HEK293 (cell line): ENCODE results near the gene CCL7.

Experiments used
- CTCF ChIA-PET: fragments of 350-600 bp; formaldehyde crosslinking; extraction: SDS; loops from one replicate; lab custom pipeline; 2021; ENCODE audit warnings: antibody characterized with exemption; lab: Yijun Ruan, JAX
- POLR2A ChIA-PET: fragments of 300-600 bp; formaldehyde crosslinking; extraction: SDS; loops from one replicate; lab custom pipeline; 2020; ENCODE audit warnings: antibody characterized with exemption, inconsistent platforms; lab: Yijun Ruan, JAX
- H3K27ac ChIP-seq: fragments of 200-500 bp; sonication (Bioruptor generic); 2 replicates; pipeline ENCODE4 v1.5.1; 2014; ENCODE audit warnings: low read depth, low read length, control low read depth, inconsistent platforms; ENCODE audit errors: extremely low read depth
- H3K36me3 ChIP-seq, 2 experiments: fragments of 200-500 bp in 1 of 2; sonication (Bioruptor generic) in 1 of 2; 1 replicate in 1 of 2; 2 replicates in 1 of 2; pipeline ENCODE4 v1.5.1; 2014 to 2017; ENCODE audit warnings: inconsistent platforms in 2 of 2, low read length in 2 of 2; ENCODE audit not compliant: control insufficient read depth in 2 of 2, insufficient read depth in 1 of 2
- H3K4me1 ChIP-seq: fragments of 200-500 bp; sonication (Bioruptor generic); 2 replicates; pipeline ENCODE4 v1.5.1; 2014; ENCODE audit warnings: mild to moderate bottlenecking, low read length, inconsistent platforms; ENCODE audit not compliant: control insufficient read depth, insufficient read depth
- H3K4me3 ChIP-seq: 2 replicates; pipeline ENCODE4 v1.5.1; 2011; ENCODE audit warnings: low read depth, mild to moderate bottlenecking, control low read depth, low read length, moderate library complexity
- H3K9me3 ChIP-seq: fragments of 200-500 bp; sonication (Bioruptor generic); 2 replicates; pipeline ENCODE4 v1.5.1; 2014; ENCODE audit warnings: low read depth, low read length, inconsistent platforms; ENCODE audit not compliant: control insufficient read depth, insufficient read depth
- FEZF1 ChIP-seq: fragments of 450-650 bp; formaldehyde crosslinking; IDR thresholded peaks from 2 replicates; pipeline ENCODE4 v1.5.1; 2016; ENCODE audit warnings: missing biosample characterization, missing genetic modification characterization
- GLIS1 ChIP-seq: fragments of 450-650 bp; formaldehyde crosslinking; IDR thresholded peaks from 2 replicates; pipeline ENCODE4 v1.5.1; 2016; ENCODE audit warnings: missing biosample characterization, missing genetic modification characterization
- KLF16 ChIP-seq: fragments of 450-650 bp; formaldehyde crosslinking; IDR thresholded peaks from 2 replicates; pipeline ENCODE4 v1.5.1; 2017; ENCODE audit warnings: missing biosample characterization, missing genetic modification characterization
- KLF17 ChIP-seq: fragments of 450-650 bp; formaldehyde crosslinking; IDR thresholded peaks from 2 replicates; pipeline ENCODE4 v1.5.1; 2016; ENCODE audit warnings: missing biosample characterization, missing genetic modification characterization
- REST ChIP-seq: fragments of 450-650 bp; formaldehyde crosslinking; IDR thresholded peaks from 2 replicates; pipeline ENCODE4 v1.5.1; 2016; ENCODE audit warnings: missing biosample characterization, missing genetic modification characterization
- SCRT1 ChIP-seq: fragments of 450-650 bp; formaldehyde crosslinking; IDR thresholded peaks from 2 replicates; pipeline ENCODE4 v1.5.1; 2016; ENCODE audit warnings: missing biosample characterization, missing genetic modification characterization, borderline replicate concordance
- TCF7L2 ChIP-seq: IDR thresholded peaks from 2 replicates; pipeline ENCODE4 v1.6.1; 2011; ENCODE audit warnings: low read depth, mild to moderate bottlenecking, inconsistent platforms, low read length, moderate library complexity, borderline replicate concordance
- YY2 ChIP-seq: fragments of 450-650 bp; formaldehyde crosslinking; IDR thresholded peaks from 2 replicates; pipeline ENCODE4 v1.5.1; 2016; ENCODE audit warnings: missing biosample characterization, missing genetic modification characterization
- ZBTB20 ChIP-seq: fragments of 450-650 bp; formaldehyde crosslinking; IDR thresholded peaks from 2 replicates; pipeline ENCODE4 v1.5.1; 2016; ENCODE audit warnings: missing biosample characterization, missing genetic modification characterization
- ZBTB7A ChIP-seq: fragments of 450-650 bp; formaldehyde crosslinking; IDR thresholded peaks from 2 replicates; pipeline ENCODE4 v1.5.1; 2016; ENCODE audit warnings: low read depth, missing biosample characterization, missing genetic modification characterization
- ZFP41 ChIP-seq: fragments of 450-650 bp; formaldehyde crosslinking; IDR thresholded peaks from 2 replicates; pipeline ENCODE4 v1.5.1; 2016; ENCODE audit warnings: missing biosample characterization, missing genetic modification characterization, borderline replicate concordance
- ZNF10 ChIP-seq: fragments of 450-650 bp; formaldehyde crosslinking; IDR thresholded peaks from 2 replicates; pipeline ENCODE4 v1.5.1; 2017; ENCODE audit warnings: missing biosample characterization, missing genetic modification characterization
- ZNF138 ChIP-seq: fragments of 450-650 bp; formaldehyde crosslinking; IDR thresholded peaks from 2 replicates; pipeline ENCODE4 v1.5.1; 2016; ENCODE audit warnings: missing biosample characterization, missing genetic modification characterization, borderline replicate concordance
- ZNF146 ChIP-seq: fragments of 450-650 bp; formaldehyde crosslinking; IDR thresholded peaks from 2 replicates; pipeline ENCODE4 v1.5.1; 2016; ENCODE audit warnings: missing biosample characterization, missing genetic modification characterization
- ZNF239 ChIP-seq: fragments of 450-650 bp; formaldehyde crosslinking; IDR thresholded peaks from 2 replicates; pipeline ENCODE4 v1.5.1; 2016; ENCODE audit warnings: missing biosample characterization, missing genetic modification characterization
- ZNF266 ChIP-seq: fragments of 450-650 bp; formaldehyde crosslinking; IDR thresholded peaks from 2 replicates; pipeline ENCODE4 v1.5.1; 2016; ENCODE audit warnings: missing biosample characterization, missing genetic modification characterization, low read depth
- ZNF274 ChIP-seq, 2 experiments: fragments of 200-500 bp in 1 of 2; fragments of 450-650 bp in 1 of 2; sonication (Bioruptor generic) in 1 of 2; formaldehyde crosslinking in 1 of 2; IDR thresholded peaks; 2 replicates each; pipeline versions ENCODE4 v1.5.1 to v1.6.1; 2014 to 2016; ENCODE audit warnings: borderline replicate concordance in 1 of 2, inconsistent platforms in 1 of 2, low read length in 1 of 2, missing biosample characterization in 1 of 2, missing genetic modification characterization in 1 of 2
- ZNF324 ChIP-seq: fragments of 450-650 bp; formaldehyde crosslinking; IDR thresholded peaks from 2 replicates; pipeline ENCODE4 v1.5.1; 2016; ENCODE audit warnings: missing biosample characterization, missing genetic modification characterization
- ZNF335 ChIP-seq: fragments of 450-650 bp; formaldehyde crosslinking; conservative IDR thresholded peaks from 2 replicates; pipeline ENCODE4 v1.5.1; 2016; ENCODE audit warnings: missing biosample characterization, missing genetic modification characterization
- ZNF354C ChIP-seq: fragments of 450-650 bp; formaldehyde crosslinking; IDR thresholded peaks from 2 replicates; pipeline ENCODE4 v1.5.1; 2016; ENCODE audit warnings: missing biosample characterization, missing genetic modification characterization, low read depth, borderline replicate concordance
- ZNF37A ChIP-seq: fragments of 450-650 bp; IDR thresholded peaks from 2 replicates; pipeline ENCODE4 v1.5.1; 2018; ENCODE audit warnings: missing biosample characterization, missing genetic modification characterization
- ZNF394 ChIP-seq: fragments of 450-650 bp; formaldehyde crosslinking; IDR thresholded peaks from 2 replicates; pipeline ENCODE4 v1.5.1; 2016; ENCODE audit warnings: missing biosample characterization, missing genetic modification characterization, mild to moderate bottlenecking, moderate library complexity, borderline replicate concordance
- ZNF404 ChIP-seq: fragments of 450-650 bp; formaldehyde crosslinking; IDR thresholded peaks from 2 replicates; pipeline ENCODE4 v1.5.1; 2017; ENCODE audit warnings: missing biosample characterization, missing genetic modification characterization
- ZNF48 ChIP-seq: fragments of 450-650 bp; formaldehyde crosslinking; IDR thresholded peaks from 2 replicates; pipeline ENCODE4 v1.5.1; 2016; ENCODE audit warnings: missing biosample characterization, missing genetic modification characterization
- ZNF488 ChIP-seq: fragments of 450-650 bp; formaldehyde crosslinking; IDR thresholded peaks from 2 replicates; pipeline ENCODE4 v1.5.1; 2016; ENCODE audit warnings: missing biosample characterization, missing genetic modification characterization
- ZNF558 ChIP-seq: fragments of 450-650 bp; formaldehyde crosslinking; IDR thresholded peaks from 2 replicates; pipeline ENCODE4 v1.5.1; 2016; ENCODE audit warnings: missing biosample characterization, missing genetic modification characterization
- ZNF623 ChIP-seq: fragments of 450-650 bp; formaldehyde crosslinking; IDR thresholded peaks from 2 replicates; pipeline ENCODE4 v1.5.1; 2016; ENCODE audit warnings: missing biosample characterization, missing genetic modification characterization
- ZNF664 ChIP-seq: fragments of 450-650 bp; formaldehyde crosslinking; IDR thresholded peaks from 2 replicates; pipeline ENCODE4 v1.5.1; 2016; ENCODE audit warnings: missing biosample characterization, missing genetic modification characterization
- ZNF76 ChIP-seq: fragments of 450-650 bp; formaldehyde crosslinking; IDR thresholded peaks from 2 replicates; pipeline ENCODE4; 2016; ENCODE audit warnings: low read depth, missing biosample characterization, missing genetic modification characterization, borderline replicate concordance
- ZSCAN16 ChIP-seq: fragments of 450-650 bp; formaldehyde crosslinking; IDR thresholded peaks from 2 replicates; pipeline ENCODE4 v1.5.1; 2016; ENCODE audit warnings: missing biosample characterization, missing genetic modification characterization
- TF ChIP-seq, protein P1 (sequence below): fragments of 450-650 bp; formaldehyde crosslinking; IDR thresholded peaks from 2 replicates; pipeline ENCODE4 v1.5.1; 2016; ENCODE audit warnings: missing biosample characterization, missing genetic modification characterization, borderline replicate concordance

CCL7 gene

GRCh38 chr17:34249061-34249460, 21.0 kb upstream of the CCL7 start:
- Histone ChIP-seq H3K36me3 (no peaks in the 10 kb centered on the region), H3K27ac (no peak overlapping the region), H3K4me3 (no peak overlapping the region), H3K9me3 (no peaks in the 10 kb centered on the region), H3K4me1 (no peaks in the 10 kb centered on the region; the same call in 1 of the 2 replicates)
- ChIA-PET POLR2A (no interaction called here), CTCF (interaction anchor here (1.2 to 6.0 kb wide), 3 partner anchors 48 to 163 kb away, joined by 3 to 27 read pairs (median 14); no protein-coding TSS in a partner anchor)
- no peak for TF ChIP-seq ZNF324
- TF ChIP-seq KLF16 (tag by site-specific recombination): no peak
- TF ChIP-seq ZBTB20 (tag by site-specific recombination): no peak
- no peak for TF ChIP-seq ZNF48 (tag by site-specific recombination)
- TF ChIP-seq FEZF1 (tag by site-specific recombination): no peak
- no peak for TF ChIP-seq ZNF623 (tag by site-specific recombination)
- TF ChIP-seq TCF7L2: no peak
- TF ChIP-seq ZNF146 (tag by site-specific recombination): no peak
- no peak for TF ChIP-seq ZNF394 (tag by site-specific recombination)
- no peak for TF ChIP-seq ZNF266 (tag by site-specific recombination)
- TF ChIP-seq ZNF76 (tag by site-specific recombination): no peak
- TF ChIP-seq ZNF239 (tag by site-specific recombination): no peak
- no peak for TF ChIP-seq REST (tag by site-specific recombination)
- no peak for TF ChIP-seq GLIS1 (tag by site-specific recombination)
- no peak for TF ChIP-seq ZNF10
- no peak for TF ChIP-seq ZNF138
- no peak for TF ChIP-seq YY2 (tag by site-specific recombination)
- no peak for TF ChIP-seq ZNF664 (tag by site-specific recombination)
- TF ChIP-seq ZNF404: no peak
- TF ChIP-seq ZNF488 (tag by site-specific recombination): no peak

GRCh38 chr17:34249478-34249877, 20.5 kb upstream of the CCL7 start:
- H3K4me3 ChIP-seq: no peak overlapping the region
- peaks cover 4% of the 10 kb centered on the region for H3K4me1 ChIP-seq
- no peaks in the 10 kb centered on the region for H3K36me3 ChIP-seq
- ChIA-PET CTCF (interaction anchor here (1.2 to 6.0 kb wide), 4 partner anchors 23 to 163 kb away, joined by 3 to 27 read pairs (median 8); no protein-coding TSS in a partner anchor), POLR2A (no interaction called here)
- H3K27ac ChIP-seq: no peak overlapping the region
- no peaks in the 10 kb centered on the region for H3K9me3 ChIP-seq
- TF ChIP-seq ZBTB7A (tag by site-specific recombination) (no peak), KLF17 (tag by site-specific recombination) (no peak), ZNF239 (tag by site-specific recombination) (no peak), ZNF335 (no peak), ZNF354C (tag by site-specific recombination) (no peak), ZNF274 (IDR thresholded peaks at IDR 0.05; ENCODE audit: low read length) (no peak), ZNF274 (tag by site-specific recombination; IDR thresholded peaks at IDR 0.05; ENCODE audit: borderline replicate concordance) (no peak), ZFP41 (tag by site-specific recombination) (no peak), ZNF37A (tag by site-specific recombination) (no peak), ZNF146 (tag by site-specific recombination) (no peak), ZSCAN16 (tag by site-specific recombination) (no peak), TCF7L2 (no peak), SCRT1 (tag by site-specific recombination) (no peak), ZNF558 (tag by site-specific recombination) (no peak)
- TF ChIP-seq, protein P1, sequence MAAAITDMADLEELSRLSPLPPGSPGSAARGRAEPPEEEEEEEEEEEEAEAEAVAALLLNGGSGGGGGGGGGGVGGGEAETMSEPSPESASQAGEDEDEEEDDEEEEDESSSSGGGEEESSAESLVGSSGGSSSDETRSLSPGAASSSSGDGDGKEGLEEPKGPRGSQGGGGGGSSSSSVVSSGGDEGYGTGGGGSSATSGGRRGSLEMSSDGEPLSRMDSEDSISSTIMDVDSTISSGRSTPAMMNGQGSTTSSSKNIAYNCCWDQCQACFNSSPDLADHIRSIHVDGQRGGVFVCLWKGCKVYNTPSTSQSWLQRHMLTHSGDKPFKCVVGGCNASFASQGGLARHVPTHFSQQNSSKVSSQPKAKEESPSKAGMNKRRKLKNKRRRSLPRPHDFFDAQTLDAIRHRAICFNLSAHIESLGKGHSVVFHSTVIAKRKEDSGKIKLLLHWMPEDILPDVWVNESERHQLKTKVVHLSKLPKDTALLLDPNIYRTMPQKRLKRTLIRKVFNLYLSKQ (tag by site-specific recombination): no peak
